Uterus (tissue), 2 donors: ENCODE data around the gene TAOK3.

Experiments used
- CTCF ChIP-seq, 4 experiments: fragments of 200-600 bp in 2 of 4; fragments of 450-650 bp in 2 of 4; sonication (generic) in 2 of 4; IDR thresholded peaks; one replicate each; pipeline ENCODE4 v1.5.1; 2016 to 2019; ENCODE audit warnings: antibody characterized with exemption in 4 of 4, mild to moderate bottlenecking in 2 of 4, moderate library complexity in 1 of 4
- POLR2A ChIP-seq, 2 donors: fragments of 450-650 bp; IDR thresholded peaks; one replicate each; pipeline ENCODE4 v1.6.1; 2016; ENCODE audit warnings: antibody characterized with exemption in 2 of 2, mild to moderate bottlenecking in 1 of 2, moderate library complexity in 1 of 2

GRCh38 chr12:118310320-118310719 lies 62.4 kb downstream of the TAOK3 start:
- TF ChIP-seq POLR2A (IDR thresholded peaks at IDR 0.05) (no peak), CTCF (IDR thresholded peaks at IDR 0.05) (no peak)
